ENCODE data around the gene EPB41.

DNA sequence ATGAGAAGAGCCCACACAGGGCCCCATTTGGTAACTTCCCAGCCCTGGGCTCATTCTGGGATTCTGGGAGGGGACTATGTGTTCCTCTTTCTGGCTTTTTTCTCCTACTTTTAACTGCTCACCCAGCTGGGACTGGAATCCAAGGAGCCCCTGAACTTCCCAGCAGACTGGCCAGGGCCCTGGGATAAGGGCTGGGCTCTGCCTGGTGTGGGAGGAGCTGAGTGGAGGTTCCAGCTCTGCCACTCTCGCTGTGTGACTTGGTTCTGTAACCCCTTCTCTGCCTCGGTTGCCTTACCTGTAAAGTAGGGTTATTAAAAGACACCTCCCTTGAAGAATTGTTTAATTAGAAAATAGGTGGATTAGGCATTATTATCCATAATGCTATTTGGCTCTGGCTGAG, 19.6 kb upstream of the EPB41 start:
- no peak for TF ChIP-seq ZNF785 (tag by site-specific recombination; IDR thresholded peaks at IDR 0.05)
- no peak for TF ChIP-seq ZNF426 (tag by site-specific recombination; IDR thresholded peaks at IDR 0.05)
- TF ChIP-seq, protein P1, sequence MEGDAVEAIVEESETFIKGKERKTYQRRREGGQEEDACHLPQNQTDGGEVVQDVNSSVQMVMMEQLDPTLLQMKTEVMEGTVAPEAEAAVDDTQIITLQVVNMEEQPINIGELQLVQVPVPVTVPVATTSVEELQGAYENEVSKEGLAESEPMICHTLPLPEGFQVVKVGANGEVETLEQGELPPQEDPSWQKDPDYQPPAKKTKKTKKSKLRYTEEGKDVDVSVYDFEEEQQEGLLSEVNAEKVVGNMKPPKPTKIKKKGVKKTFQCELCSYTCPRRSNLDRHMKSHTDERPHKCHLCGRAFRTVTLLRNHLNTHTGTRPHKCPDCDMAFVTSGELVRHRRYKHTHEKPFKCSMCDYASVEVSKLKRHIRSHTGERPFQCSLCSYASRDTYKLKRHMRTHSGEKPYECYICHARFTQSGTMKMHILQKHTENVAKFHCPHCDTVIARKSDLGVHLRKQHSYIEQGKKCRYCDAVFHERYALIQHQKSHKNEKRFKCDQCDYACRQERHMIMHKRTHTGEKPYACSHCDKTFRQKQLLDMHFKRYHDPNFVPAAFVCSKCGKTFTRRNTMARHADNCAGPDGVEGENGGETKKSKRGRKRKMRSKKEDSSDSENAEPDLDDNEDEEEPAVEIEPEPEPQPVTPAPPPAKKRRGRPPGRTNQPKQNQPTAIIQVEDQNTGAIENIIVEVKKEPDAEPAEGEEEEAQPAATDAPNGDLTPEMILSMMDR (tag by site-specific recombination; IDR thresholded peaks at IDR 0.05): no peak
- no peak for TF ChIP-seq BCL11A (tag by site-specific recombination; IDR thresholded peaks at IDR 0.05; ENCODE audit: low read depth)
- TF ChIP-seq ZNF274 (IDR thresholded peaks at IDR 0.05; ENCODE audit: low read length): no peak
- no peak for TF ChIP-seq ZNF274 (tag by site-specific recombination; IDR thresholded peaks at IDR 0.05; ENCODE audit: borderline replicate concordance)
- no peak for TF ChIP-seq ZNF221 (tag by site-specific recombination; IDR thresholded peaks at IDR 0.05; ENCODE audit: borderline replicate concordance)
- TF ChIP-seq ZBTB17 (tag by site-specific recombination; IDR thresholded peaks at IDR 0.05): no peak
- TF ChIP-seq ZNF660 (tag by site-specific recombination; IDR thresholded peaks at IDR 0.05): no peak
- TF ChIP-seq KLF9 (tag by site-specific recombination; IDR thresholded peaks at IDR 0.05; ENCODE audit: low read depth): no peak
- TF ChIP-seq HOXA7 (CRISPR knock-in tag; IDR thresholded peaks at IDR 0.05; ENCODE audit: borderline replicate concordance): no peak
- no peak for TF ChIP-seq ZNF335 (tag by site-specific recombination; conservative IDR thresholded peaks at IDR 0.05)
- no peak for TF ChIP-seq ZNF324 (tag by site-specific recombination; IDR thresholded peaks at IDR 0.05)
- TF ChIP-seq YY1 (tag by site-specific recombination; IDR thresholded peaks at IDR 0.05): no peak
- no peak for TF ChIP-seq ZNF596 (tag by site-specific recombination; IDR thresholded peaks at IDR 0.05)
